ENCODE measurements around the gene HMGCL.
"Not testable (repeated sequence)": the region's sequence is repeated elsewhere in the genome, so short reads cannot be mapped to it uniquely, and the experiment has no call there.

Gene HMGCL

GRCh38 chr1:23809751-23810171 is 15.5 kb downstream of the HMGCL start:
- peak overlapping the region; percentile 26; the same call in 1 of the 2 replicates for H3K27ac ChIP-seq
- TF ChIP-seq, protein P1, sequence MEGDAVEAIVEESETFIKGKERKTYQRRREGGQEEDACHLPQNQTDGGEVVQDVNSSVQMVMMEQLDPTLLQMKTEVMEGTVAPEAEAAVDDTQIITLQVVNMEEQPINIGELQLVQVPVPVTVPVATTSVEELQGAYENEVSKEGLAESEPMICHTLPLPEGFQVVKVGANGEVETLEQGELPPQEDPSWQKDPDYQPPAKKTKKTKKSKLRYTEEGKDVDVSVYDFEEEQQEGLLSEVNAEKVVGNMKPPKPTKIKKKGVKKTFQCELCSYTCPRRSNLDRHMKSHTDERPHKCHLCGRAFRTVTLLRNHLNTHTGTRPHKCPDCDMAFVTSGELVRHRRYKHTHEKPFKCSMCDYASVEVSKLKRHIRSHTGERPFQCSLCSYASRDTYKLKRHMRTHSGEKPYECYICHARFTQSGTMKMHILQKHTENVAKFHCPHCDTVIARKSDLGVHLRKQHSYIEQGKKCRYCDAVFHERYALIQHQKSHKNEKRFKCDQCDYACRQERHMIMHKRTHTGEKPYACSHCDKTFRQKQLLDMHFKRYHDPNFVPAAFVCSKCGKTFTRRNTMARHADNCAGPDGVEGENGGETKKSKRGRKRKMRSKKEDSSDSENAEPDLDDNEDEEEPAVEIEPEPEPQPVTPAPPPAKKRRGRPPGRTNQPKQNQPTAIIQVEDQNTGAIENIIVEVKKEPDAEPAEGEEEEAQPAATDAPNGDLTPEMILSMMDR (IDR thresholded peaks at IDR 0.05), result peak; percentile 90
- no peak for TF ChIP-seq ZFX (IDR thresholded peaks at IDR 0.05; ENCODE audit: borderline replicate concordance)

GRCh38 chr1:23807453-23807852 is 17.8 kb downstream of the HMGCL start:
- TF ChIP-seq ZFX (IDR thresholded peaks at IDR 0.05; ENCODE audit: borderline replicate concordance), result no peak
- TF ChIP-seq, protein P1 (IDR thresholded peaks at IDR 0.05), result no peak
- no peak overlapping the region for H3K27ac ChIP-seq

GRCh38 chr1:23806280-23806679 is 18.9 kb downstream of the HMGCL start:
- no peak for TF ChIP-seq ZFX (IDR thresholded peaks at IDR 0.05; ENCODE audit: borderline replicate concordance)
- H3K27ac ChIP-seq, result no peak overlapping the region

DNA sequence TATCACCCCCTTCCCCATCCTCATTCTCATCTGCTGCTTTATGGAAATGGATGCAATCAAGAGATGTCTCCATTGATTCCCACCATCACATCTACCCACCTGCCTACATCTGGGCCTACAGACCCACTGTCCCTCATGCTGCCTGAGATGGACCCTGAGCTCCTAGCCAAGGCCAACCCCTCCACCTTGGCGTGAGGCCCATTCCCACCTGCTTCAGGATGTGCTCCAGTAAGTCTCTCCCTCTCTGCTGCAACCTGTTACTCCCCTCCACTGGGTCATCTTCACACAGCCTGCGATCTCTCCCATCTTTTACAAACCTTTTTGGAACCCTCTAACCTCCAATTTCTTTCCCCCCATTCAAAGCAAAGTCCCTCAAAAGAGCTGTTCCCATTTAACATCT is 20.2 kb downstream of the HMGCL start:
- TF ChIP-seq ZFX (IDR thresholded peaks at IDR 0.05; ENCODE audit: borderline replicate concordance), result no peak
- TF ChIP-seq, protein P1 (IDR thresholded peaks at IDR 0.05), result no peak
- no peak overlapping the region for H3K27ac ChIP-seq

GRCh38 chr1:23804183-23804835 is 20.9 kb downstream of the HMGCL start:
- no peak overlapping the region for H3K27ac ChIP-seq
- no peak for TF ChIP-seq ZFX (IDR thresholded peaks at IDR 0.05; ENCODE audit: borderline replicate concordance)
- TF ChIP-seq, protein P1 (IDR thresholded peaks at IDR 0.05), result no peak

DNA sequence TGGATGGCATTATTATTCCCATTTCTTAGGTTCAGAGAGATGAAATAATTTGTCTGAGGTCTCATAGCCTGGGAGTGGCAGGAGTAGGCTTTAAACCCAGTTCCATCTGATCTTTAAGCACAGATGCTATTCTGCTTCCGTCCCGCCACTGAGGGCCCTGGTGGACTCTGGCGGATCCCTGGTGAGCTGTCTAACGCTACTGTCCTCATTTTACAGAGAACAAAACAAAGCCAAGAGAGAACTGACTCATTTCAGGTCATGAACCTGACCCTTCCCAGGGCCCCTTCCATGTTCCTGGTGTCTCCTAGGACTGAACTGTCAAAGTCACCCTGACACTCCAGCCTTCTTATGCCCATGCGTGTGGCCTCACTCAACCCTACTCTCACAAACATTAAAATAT is 21.6 kb downstream of the HMGCL start:
- no peak for TF ChIP-seq ZFX (IDR thresholded peaks at IDR 0.05; ENCODE audit: borderline replicate concordance)
- TF ChIP-seq, protein P1 (IDR thresholded peaks at IDR 0.05), result no peak
- H3K27ac ChIP-seq, result no peak overlapping the region

DNA sequence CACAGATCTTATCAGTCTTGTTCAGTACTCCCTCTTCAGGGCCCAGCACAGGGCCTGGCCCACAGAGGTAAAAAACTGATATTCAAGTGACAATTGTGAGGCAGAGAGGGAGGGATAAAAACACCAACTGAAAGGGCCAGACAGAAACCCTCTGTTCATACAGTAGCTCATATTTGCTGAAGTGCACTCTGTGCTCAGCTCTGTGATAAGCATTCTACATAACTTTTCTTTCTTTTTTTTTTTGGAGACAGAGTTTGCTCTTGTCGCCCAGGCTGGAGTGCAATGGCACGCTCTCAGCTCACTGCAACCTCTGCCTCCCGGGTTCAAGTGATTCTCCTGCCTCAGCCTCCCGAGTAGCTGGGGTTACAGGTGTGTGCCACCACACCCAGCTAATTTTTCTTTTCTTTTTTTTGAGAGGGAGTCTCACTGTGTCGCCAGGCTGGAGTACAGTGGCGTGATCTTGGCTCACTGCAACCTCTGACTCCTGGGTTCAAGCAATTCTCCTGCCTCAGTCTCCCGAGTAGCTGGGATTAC is 22.4 kb downstream of the HMGCL start:
- H3K27ac ChIP-seq, result not testable (repeated sequence)

GRCh38 chr1:23801876-23802275 is 23.4 kb downstream of the HMGCL start:
- TF ChIP-seq ZFX (IDR thresholded peaks at IDR 0.05; ENCODE audit: borderline replicate concordance), result no peak
- TF ChIP-seq, protein P1 (IDR thresholded peaks at IDR 0.05), result no peak
- no peak overlapping the region for H3K27ac ChIP-seq
